ENCODE data around the gene PTDSS2.

GRCh38 chr11:472816-473215 is 22.7 kb downstream of the PTDSS2 start:
- no peak for TF ChIP-seq POLR2AphosphoS5 (IDR thresholded peaks at IDR 0.05)
- TF ChIP-seq CTCF (IDR thresholded peaks at IDR 0.05 in 8 of 11, conservative IDR thresholded peaks at IDR 0.05 in 3 of 11) = no peak
- TF ChIP-seq POLR2A (IDR thresholded peaks at IDR 0.05) = no peak
